ENCODE measurements around the gene BCO1.
A peak's percentile ranks its signal among the peaks of the same experiment; 100 is the strongest.

Gene BCO1

GRCh38 chr16:81276323-81276722 is 37.8 kb downstream of the BCO1 start:
- DNase-seq, result no peak

- no peak for DNase-seq
Measured at GRCh38 chr16:81277541-81278080, 39.1 kb downstream of the BCO1 start.

- DNase-seq, result no peak
Measured at GRCh38 chr16:81278526-81278925, 40.0 kb downstream of the BCO1 start.

GRCh38 chr16:81279392-81279791 is 40.9 kb downstream of the BCO1 start:
- no peak for DNase-seq

GRCh38 chr16:81280393-81280792 is 41.9 kb downstream of the BCO1 start:
- DNase-seq, result no peak

GRCh38 chr16:81283044-81283443 is 44.6 kb downstream of the BCO1 start:
- no peak for DNase-seq

GRCh38 chr16:81284995-81285600 is 46.6 kb downstream of the BCO1 start:
- DNase-seq, result no peak

GRCh38 chr16:81286190-81286589 is 47.7 kb downstream of the BCO1 start:
- no peak for DNase-seq

- no peak for DNase-seq
Measured at GRCh38 chr16:81291117-81291516, 52.6 kb downstream of the BCO1 start.

GRCh38 chr16:81292936-81293335 is 54.4 kb downstream of the BCO1 start:
- DNase-seq, result no peak

GRCh38 chr16:81293909-81294802 is 55.7 kb downstream of the BCO1 start:
- DNase-seq, result no peak

GRCh38 chr16:81296631-81297030 is 58.1 kb downstream of the BCO1 start:
- no peak for DNase-seq

GRCh38 chr16:81307770-81308169 is 69.3 kb downstream of the BCO1 start:
- no peak for DNase-seq

- DNase-seq, result peak; percentile 34
Measured at GRCh38 chr16:81310045-81310644, 71.7 kb downstream of the BCO1 start.

- no peak for DNase-seq
Measured at GRCh38 chr16:81311762-81312161, 73.3 kb downstream of the BCO1 start.

- no peak for DNase-seq
Measured at GRCh38 chr16:81313701-81314602, 75.5 kb downstream of the BCO1 start.

GRCh38 chr16:81314603-81315270 is 76.2 kb downstream of the BCO1 start, which contains the start of gene GAN:
TSS of gene GAN (plus strand) at chr16:81314962. CDS start at chr16:81315114, 152 bp downstream.
- DNase-seq, result peak; percentile 97

GRCh38 chr16:81315271-81316175 is 77.0 kb downstream of the BCO1 start:
- peak; percentile 52 for DNase-seq

- no peak for DNase-seq
Measured at GRCh38 chr16:81316176-81316496, 77.6 kb downstream of the BCO1 start.

- no peak for DNase-seq
Measured at GRCh38 chr16:81318711-81319110, 80.2 kb downstream of the BCO1 start.

Data from activated CD4-positive, alpha-beta T cell treated with anti-CD3 and anti-CD28 coated beads, Interleukin-2, Interleukin-6, amounts not matched to agents 100 ng/mL and 50 ng/mL, durations not matched to agents 16 hours and 8 hours (primary cell).